SK-N-MC (cell line): ENCODE results near the gene AMACR.

Experiments used
- EZH2 ChIP-seq: fragments of 200-600 bp; sonication (generic); IDR thresholded peaks from one replicate; pipeline ENCODE4 v1.6.1; 2017; ENCODE audit warnings: antibody characterized with exemption
- FOXP2 ChIP-seq: optimal IDR thresholded peaks from 2 replicates; pipeline ENCODE3; 2011; ENCODE audit warnings: mild to moderate bottlenecking, moderate library complexity; ENCODE audit not compliant: insufficient read depth; ENCODE audit errors: extremely low read length, control extremely low read depth
- POLR2AphosphoS5 ChIP-seq: IDR thresholded peaks from 2 replicates; pipeline ENCODE4 v1.6.1; 2012; ENCODE audit warnings: mild to moderate bottlenecking, low read depth, low read length, borderline replicate concordance

DNA sequence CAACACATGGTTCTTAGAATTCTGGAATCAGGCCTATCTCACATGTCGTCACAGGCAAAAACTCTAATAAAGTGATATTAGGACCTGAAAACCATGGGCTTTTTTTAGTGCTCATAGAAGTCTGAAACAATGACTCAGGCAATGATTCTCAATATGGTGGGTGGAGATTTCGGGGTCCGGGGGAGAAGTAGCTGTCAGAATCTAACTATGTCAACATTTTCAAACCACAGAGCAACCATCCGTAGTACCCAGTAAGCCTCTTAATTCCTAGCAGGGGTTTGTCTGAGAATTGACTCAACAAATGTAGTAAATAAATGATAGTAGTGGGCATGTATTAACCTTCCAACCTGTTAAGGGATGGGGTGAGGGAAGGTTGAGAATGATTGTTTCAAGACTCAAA is 2.6 kb downstream of the AMACR start:
- TF ChIP-seq POLR2AphosphoS5 (no peak), EZH2 (no peak), FOXP2 (no peak)
